ENCODE measurements around the gene MLLT3.

GRCh38 chr9:20405078-20405477 is 217.2 kb downstream of the MLLT3 start:
- TF ChIP-seq POLR2A (IDR thresholded peaks at IDR 0.05; ENCODE audit: low read depth, low read length): no peak
- no peak for TF ChIP-seq EZH2 (IDR thresholded peaks at IDR 0.05; ENCODE audit: borderline replicate concordance, low read depth, low read length, severe bottlenecking)
- TF ChIP-seq CTCF (IDR thresholded peaks at IDR 0.05; ENCODE audit: extremely low read depth in 1 of 2, insufficient read depth in 1 of 2, low read depth in 1 of 2, low read length in 2 of 2): no peak
- TF ChIP-seq MAX (IDR thresholded peaks at IDR 0.05; ENCODE audit: insufficient read depth, insufficient read length): no peak
- TF ChIP-seq POLR2AphosphoS5 (IDR thresholded peaks at IDR 0.05; ENCODE audit: insufficient read depth, low read depth, low read length): no peak
- no peak for TF ChIP-seq MYC (IDR thresholded peaks at IDR 0.05; ENCODE audit: low read depth, low read length)
- no peak for TF ChIP-seq JUN (IDR thresholded peaks at IDR 0.05; ENCODE audit: borderline replicate concordance, insufficient read depth, insufficient read length, low read depth)
- TF ChIP-seq FOS (IDR thresholded peaks at IDR 0.05; ENCODE audit: borderline replicate concordance, insufficient read depth, low read length): no peak
- TF ChIP-seq GATA2 (IDR thresholded peaks at IDR 0.05; ENCODE audit: insufficient read depth, insufficient read length, low read depth, low read length): no peak

Data from endothelial cell of umbilical vein (primary cell).